D721Med (cell line): ENCODE measurements around the gene LGI4.

Experiments
- DNase-seq: peaks from one replicate; pipeline ENCODE4 v3.0.0; 2011; ENCODE audit warnings: low spot score; ENCODE audit not compliant: insufficient read length
- FAIRE-seq: peaks from 2 replicates; lab custom pipeline; 2011; peaks lifted over from hg19 to GRCh38; lab: Jason Lieb, UNC
- TF ChIP-seq, protein P1 (sequence below): IDR thresholded peaks from 2 replicates; pipeline ENCODE4 v1.5.1; 2012; ENCODE audit warnings: mild to moderate bottlenecking, control low read depth; ENCODE audit not compliant: insufficient read depth; ENCODE audit errors: missing control alignments

Gene LGI4

DNA sequence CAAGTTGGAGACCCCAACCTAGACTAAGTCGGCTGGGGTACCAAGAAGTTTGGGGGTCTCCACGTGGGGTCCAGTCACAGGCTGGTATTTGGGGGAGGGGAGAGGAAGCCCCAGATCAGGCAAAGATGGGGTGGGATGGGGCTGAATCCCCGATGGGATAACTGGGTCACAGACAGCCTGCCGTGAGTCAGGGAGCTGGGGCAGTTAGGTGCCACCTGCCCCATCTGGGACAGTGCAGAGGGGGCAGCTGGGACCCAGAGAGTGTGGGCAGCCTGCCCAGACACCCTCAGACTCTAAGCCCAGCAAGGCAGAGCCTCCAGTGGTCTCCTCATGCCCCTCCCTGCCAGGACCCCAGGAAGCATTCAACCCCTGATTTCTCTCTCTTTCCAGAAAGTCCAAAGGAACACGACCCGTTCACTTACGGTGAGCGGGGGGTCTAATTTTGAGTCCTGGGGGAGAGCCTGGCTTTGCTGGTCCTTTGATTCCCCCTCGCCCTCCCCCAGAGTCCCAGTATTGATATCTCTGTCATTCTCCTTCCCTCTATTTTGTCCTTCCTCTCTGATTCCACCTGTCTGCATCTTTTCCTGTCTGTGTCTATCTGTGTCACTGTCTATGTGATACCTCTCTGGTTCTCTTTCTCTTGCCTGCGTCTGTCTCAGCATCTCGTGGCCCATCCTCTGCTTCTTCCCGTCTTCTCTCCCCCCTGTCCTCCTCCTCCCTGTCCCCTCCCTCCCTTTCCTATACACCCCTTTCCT is 5.5 kb upstream of the LGI4 start:
- DNase-seq (no peak), FAIRE-seq (no peak)

DNA sequence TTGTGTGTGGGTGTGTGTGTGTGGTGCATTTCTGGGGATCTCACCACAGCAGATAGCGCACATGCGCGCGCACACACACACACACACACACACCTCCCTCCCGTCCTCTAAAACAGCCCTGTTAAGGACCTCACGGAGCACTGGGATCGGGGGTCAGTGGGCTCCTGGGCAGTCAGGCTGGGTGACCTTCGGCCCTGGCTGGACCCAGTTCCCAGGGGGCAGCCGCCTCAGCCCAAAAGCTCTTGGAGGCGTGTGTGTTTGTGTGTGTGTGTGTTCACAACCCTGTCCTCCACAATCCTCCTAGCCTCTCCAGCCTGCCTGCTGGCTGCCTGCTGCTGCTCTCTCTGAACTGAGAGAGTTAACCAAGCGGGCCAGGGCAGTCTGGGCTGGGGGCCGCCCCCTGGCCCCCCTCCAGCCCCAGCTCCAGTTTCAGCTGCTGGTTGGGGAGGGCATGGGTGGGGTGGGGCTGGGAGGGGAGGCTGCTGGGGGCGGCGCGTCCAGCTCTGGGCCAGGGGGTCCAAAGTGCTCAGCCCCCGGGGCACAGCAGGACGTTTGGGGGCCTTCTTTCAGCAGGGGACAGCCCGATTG is 3.5 kb upstream of the LGI4 start, which contains the start of gene FXYD1:
TSS of gene FXYD1 (plus strand) at position 520 of the 588 bp plus-strand sequence. CDS start 1,256 bp downstream, outside the sequence.
- no peak for DNase-seq
- TF ChIP-seq, protein P1, sequence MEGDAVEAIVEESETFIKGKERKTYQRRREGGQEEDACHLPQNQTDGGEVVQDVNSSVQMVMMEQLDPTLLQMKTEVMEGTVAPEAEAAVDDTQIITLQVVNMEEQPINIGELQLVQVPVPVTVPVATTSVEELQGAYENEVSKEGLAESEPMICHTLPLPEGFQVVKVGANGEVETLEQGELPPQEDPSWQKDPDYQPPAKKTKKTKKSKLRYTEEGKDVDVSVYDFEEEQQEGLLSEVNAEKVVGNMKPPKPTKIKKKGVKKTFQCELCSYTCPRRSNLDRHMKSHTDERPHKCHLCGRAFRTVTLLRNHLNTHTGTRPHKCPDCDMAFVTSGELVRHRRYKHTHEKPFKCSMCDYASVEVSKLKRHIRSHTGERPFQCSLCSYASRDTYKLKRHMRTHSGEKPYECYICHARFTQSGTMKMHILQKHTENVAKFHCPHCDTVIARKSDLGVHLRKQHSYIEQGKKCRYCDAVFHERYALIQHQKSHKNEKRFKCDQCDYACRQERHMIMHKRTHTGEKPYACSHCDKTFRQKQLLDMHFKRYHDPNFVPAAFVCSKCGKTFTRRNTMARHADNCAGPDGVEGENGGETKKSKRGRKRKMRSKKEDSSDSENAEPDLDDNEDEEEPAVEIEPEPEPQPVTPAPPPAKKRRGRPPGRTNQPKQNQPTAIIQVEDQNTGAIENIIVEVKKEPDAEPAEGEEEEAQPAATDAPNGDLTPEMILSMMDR: no peak
- no peak for FAIRE-seq

More for the DNA sequence above, 5.5 kb upstream of the LGI4 start:
- TF ChIP-seq, protein P1: no peak

DNA sequence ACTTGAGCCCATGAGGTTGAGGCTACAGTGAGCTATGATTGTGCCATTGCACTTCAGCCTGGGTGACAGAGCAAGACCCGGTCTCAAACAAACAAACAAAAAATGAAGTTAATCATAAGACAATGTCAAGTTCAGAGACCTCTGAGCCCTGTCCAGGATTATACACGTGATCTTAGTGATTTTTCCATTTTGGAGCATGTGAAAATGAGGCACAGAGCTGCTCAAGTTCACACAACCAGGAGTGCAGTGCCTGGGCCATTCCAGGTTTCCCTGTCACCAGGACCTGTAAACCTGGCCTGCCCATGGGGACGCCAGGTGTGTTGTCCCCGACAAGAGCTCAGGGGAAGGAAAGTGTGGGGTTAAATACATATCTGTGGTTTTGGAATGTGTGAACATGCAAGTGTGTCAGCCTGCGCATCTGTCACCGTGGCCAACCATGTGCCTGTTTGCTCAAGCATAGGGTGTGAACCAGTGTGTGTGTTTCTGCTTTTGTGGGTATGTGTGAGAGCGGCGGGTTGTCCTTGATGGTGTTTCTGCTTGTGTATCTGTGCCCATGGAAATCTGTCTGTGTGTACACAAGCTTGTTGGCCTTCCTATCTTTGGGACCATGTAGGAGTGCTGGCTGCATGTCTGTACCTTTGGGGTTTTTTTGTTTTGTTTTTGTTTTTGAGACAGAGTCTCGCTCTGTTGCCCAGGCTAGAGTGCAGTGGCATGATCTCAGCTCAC is 2.3 kb upstream of the LGI4 start:
- no peak for DNase-seq
- TF ChIP-seq, protein P1: no peak
- no peak for FAIRE-seq

DNA sequence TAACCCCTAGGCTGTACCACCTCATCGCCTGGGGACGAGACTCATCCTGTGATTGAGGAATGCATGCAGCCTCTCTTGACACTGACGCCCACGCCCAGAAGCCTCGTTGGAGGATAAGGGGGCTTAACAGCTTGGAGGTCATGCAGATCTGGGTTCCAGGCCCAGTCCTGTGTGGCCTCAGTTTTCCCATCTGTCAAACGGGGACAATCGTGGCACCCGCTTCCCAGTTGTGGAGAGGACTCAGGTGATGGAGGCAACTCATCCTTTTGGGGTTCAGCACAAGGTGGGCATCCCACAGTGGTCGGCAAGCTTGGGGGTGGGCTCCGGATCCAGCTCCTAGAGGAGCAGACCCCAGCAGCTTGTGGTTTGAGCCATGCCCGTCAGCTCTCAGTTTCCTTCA is 1.4 kb upstream of the LGI4 start:
- DNase-seq: no peak
- TF ChIP-seq, protein P1: no peak
- no peak for FAIRE-seq

DNA sequence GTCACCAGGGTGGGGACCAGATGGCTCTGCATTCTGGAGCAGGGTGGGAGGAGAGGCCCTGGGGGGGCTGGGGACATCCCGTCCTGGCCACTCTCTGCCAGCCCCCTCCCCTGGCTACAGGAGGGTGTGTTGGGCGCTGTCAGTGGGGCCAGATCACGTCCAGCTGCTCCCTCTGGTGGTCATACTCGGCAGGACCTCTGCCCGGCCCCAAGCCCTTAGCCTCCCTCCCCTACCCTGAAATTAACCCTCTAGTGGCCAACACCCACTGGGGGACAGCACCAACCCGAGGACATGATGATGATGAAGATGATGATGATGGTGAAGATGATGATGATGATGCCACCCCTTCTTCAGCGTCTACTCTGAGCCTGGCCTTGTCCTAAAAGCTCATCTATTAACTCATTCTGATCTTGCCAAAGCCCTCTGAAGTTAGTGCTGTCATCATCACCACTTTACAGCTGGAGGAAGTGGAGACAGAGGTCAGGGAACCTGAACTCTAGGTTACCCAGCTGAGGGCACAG is 590 bp upstream of the LGI4 start:
- TF ChIP-seq, protein P1: peak; percentile 70
- peak; percentile 98 for DNase-seq

DNA sequence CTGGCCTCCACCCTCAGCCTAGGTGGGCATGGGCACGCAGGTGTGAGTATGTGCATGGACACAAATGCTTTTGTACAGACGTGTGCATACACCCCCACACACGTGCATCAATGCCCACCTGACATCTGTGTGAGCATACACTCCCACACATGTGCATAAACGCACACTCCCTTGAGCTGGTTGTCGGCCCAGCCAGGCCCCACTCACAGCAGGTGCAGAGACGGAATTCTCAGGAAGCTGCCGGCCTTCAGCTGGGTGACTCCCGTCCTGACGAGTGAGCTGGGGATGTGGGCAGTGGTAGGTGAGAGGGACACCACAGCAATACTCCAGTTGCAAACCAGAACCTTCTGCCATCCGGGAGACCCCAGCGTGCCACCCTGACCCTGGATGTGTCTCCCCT is 1.0 kb downstream of the LGI4 start:
- TF ChIP-seq, protein P1: no peak
- DNase-seq: no peak
- no peak for FAIRE-seq

More for the DNA sequence above, 590 bp upstream of the LGI4 start:
- no peak for FAIRE-seq
